ENCODE data around the gene GLI1.
"Not testable (repeated sequence)": the region's sequence is repeated elsewhere in the genome, so short reads cannot be mapped to it uniquely, and the experiment has no call there.

The GLI1 gene

GRCh38 chr12:57441846-57442427 is 17.6 kb upstream of the GLI1 start:
- no peak for DNase-seq

GRCh38 chr12:57444337-57444736 is 15.2 kb upstream of the GLI1 start:
- DNase-seq: not testable (repeated sequence)

GRCh38 chr12:57444744-57445143 is 14.8 kb upstream of the GLI1 start:
- no peak for DNase-seq

- no peak for DNase-seq
These were observed 13.2 kb upstream of the GLI1 start for GRCh38 chr12:57446292-57446960.

GRCh38 chr12:57448669-57449068 is 10.9 kb upstream of the GLI1 start:
- no peak for DNase-seq

GRCh38 chr12:57449375-57449774 is 10.2 kb upstream of the GLI1 start:
- no peak for DNase-seq

- no peak for DNase-seq
These were observed 9.5 kb upstream of the GLI1 start for GRCh38 chr12:57450057-57450456.

GRCh38 chr12:57451233-57451778 is 8.3 kb upstream of the GLI1 start:
- no peak for DNase-seq

GRCh38 chr12:57452181-57452936 is 7.2 kb upstream of the GLI1 start:
- no peak for DNase-seq

- peak; percentile 32 for DNase-seq
These were observed 6.6 kb upstream of the GLI1 start for GRCh38 chr12:57452937-57453509.

GRCh38 chr12:57454213-57454565 is 5.4 kb upstream of the GLI1 start:
- DNase-seq: no peak

- DNase-seq: peak; percentile 42
These were observed 4.8 kb upstream of the GLI1 start, which contains the start of gene INHBE for GRCh38 chr12:57454566-57455373. Gene INHBE, plus strand, starts transcription at chr12:57455307. Its CDS starts 230 bp downstream, at chr12:57455537.

- no peak for DNase-seq
These were observed 4.0 kb upstream of the GLI1 start for GRCh38 chr12:57455374-57456144.

- peak; percentile 22 for DNase-seq
These were observed 3.4 kb upstream of the GLI1 start for GRCh38 chr12:57456145-57456700.

GRCh38 chr12:57456737-57457490 is 2.7 kb upstream of the GLI1 start:
- no peak for DNase-seq

- no peak for DNase-seq
These were observed 925 bp upstream of the GLI1 start for GRCh38 chr12:57458665-57459054.

- peak; percentile 94 for DNase-seq
These were observed 383 bp upstream of the GLI1 start for GRCh38 chr12:57459055-57459749.

GRCh38 chr12:57460468-57460784 is 841 bp downstream of the GLI1 start:
- no peak for DNase-seq

- DNase-seq: no peak
These were observed 1.3 kb downstream of the GLI1 start for GRCh38 chr12:57460841-57461275.

GRCh38 chr12:57461276-57461916 is 1.8 kb downstream of the GLI1 start:
- DNase-seq: no peak

Measured in NCI-H2029 treated with DMSO at 0.1 percent for 48 hours (cell line).